OCI-LY7 (cell line): ENCODE results near the gene XKR7. TPM values are rescaled to one million over a fixed set of nuclear protein-coding genes. Genes with fewer than 3 reads are reported as not detected.

ENCODE experiments used
- BruUV-seq: library from RNA; stranded (reverse); fragments of 400-500 nt; replicated peaks from 2 replicates; lab custom pipeline; 2021; lab: Mats Ljungman, UMichigan
- CTCF ChIA-PET: fragments of 300-600 bp; sonication (Branson Sonifier 250); formaldehyde crosslinking; loops from one replicate; lab custom pipeline; 2022; ENCODE audit warnings: antibody characterized with exemption; ENCODE audit not compliant: unreplicated experiment; lab: Charles Lee
- POLR2A ChIA-PET: fragments of 300-600 bp; sonication (Branson Sonifier 250); formaldehyde crosslinking; loops from one replicate; lab custom pipeline; 2022; ENCODE audit warnings: antibody characterized with exemption; lab: Charles Lee
- DNase-seq: peaks from one replicate; pipeline ENCODE4 v3.0.0-alpha.2; 2015; ENCODE audit warnings: low spot score
- H2AFZ ChIP-seq: fragments of 200-600 bp; sonication (generic), shearing (Covaris generic); 2 replicates; pipeline ENCODE4 v1.6.1; 2014; ENCODE audit warnings: mild to moderate bottlenecking, antibody characterized with exemption, low read length, moderate library complexity
- H3K27ac ChIP-seq: fragments of 200-600 bp; sonication (generic); 2 replicates; pipeline ENCODE4 v1.5.1; 2014; ENCODE audit warnings: mixed run types, low read depth, mild to moderate bottlenecking, moderate library complexity, low read length, inconsistent platforms; ENCODE audit not compliant: poor library complexity, severe bottlenecking
- H3K36me3 ChIP-seq: fragments of 200-600 bp; sonication (generic); 2 replicates; pipeline ENCODE4 v1.6.1; 2014; ENCODE audit warnings: mild to moderate bottlenecking, antibody characterized with exemption, low read length, moderate library complexity, mixed read lengths; ENCODE audit not compliant: insufficient read depth
- H3K4me1 ChIP-seq: fragments of 200-600 bp; sonication (generic); 2 replicates; pipeline ENCODE4 v1.5.1; 2014; ENCODE audit warnings: mild to moderate bottlenecking, low read length; ENCODE audit not compliant: insufficient read depth, poor library complexity, severe bottlenecking
- H3K4me2 ChIP-seq: fragments of 200-600 bp; sonication (generic); 2 replicates; pipeline ENCODE4 v1.6.1; 2014; ENCODE audit warnings: mild to moderate bottlenecking, low read length
- H3K4me3 ChIP-seq: fragments of 200-600 bp; sonication (generic); 2 replicates; pipeline ENCODE4 v1.5.1; 2014; ENCODE audit warnings: mild to moderate bottlenecking, low read depth, low read length; ENCODE audit not compliant: poor library complexity, severe bottlenecking
- H3K79me2 ChIP-seq: fragments of 200-600 bp; sonication (generic); 2 replicates; pipeline ENCODE4 v1.6.1; 2016; ENCODE audit warnings: low read depth, mild to moderate bottlenecking, low read length, moderate library complexity, mixed read lengths; ENCODE audit not compliant: insufficient read depth
- H3K9me2 ChIP-seq: fragments of 200-600 bp; sonication (generic); 2 replicates; pipeline ENCODE4 v1.6.1; 2016; ENCODE audit warnings: mild to moderate bottlenecking, low read length, mixed read lengths; ENCODE audit not compliant: insufficient read depth
- H3K9me3 ChIP-seq: fragments of 200-600 bp; sonication (generic); 2 replicates; pipeline ENCODE4 v1.6.1; 2014; ENCODE audit warnings: mild to moderate bottlenecking, mixed run types, low read length, mixed read lengths
- H4K20me1 ChIP-seq: fragments of 200-600 bp; sonication (generic); 2 replicates; pipeline ENCODE4 v1.6.1; 2014; ENCODE audit warnings: mild to moderate bottlenecking, antibody characterized with exemption, low read length, moderate library complexity, mixed read lengths; ENCODE audit not compliant: insufficient read depth
- CTCF ChIP-seq: fragments of 200-600 bp; sonication (generic); conservative IDR thresholded peaks from 2 replicates; pipeline ENCODE4 v1.5.1; 2014; ENCODE audit warnings: mild to moderate bottlenecking, antibody characterized with exemption, low read length, moderate library complexity, mixed read lengths
- EZH2phosphoT487 ChIP-seq: fragments of 200-600 bp; sonication (generic); IDR thresholded peaks from 2 replicates; pipeline ENCODE4 v1.6.1; 2018; ENCODE audit warnings: low read depth, borderline replicate concordance, mild to moderate bottlenecking, mixed run types, antibody characterized with exemption, low read length, moderate library complexity, mixed read lengths
- intact Hi-C: fragments of 100-400 bp; cut with micrococcal nuclease; formaldehyde crosslinking; loops from one replicate; pipeline ENCODE4 v1.10.0; 2022; ENCODE audit not compliant: unreplicated experiment
- total RNA-seq, 2 experiments: library from RNA; depleted of rRNA in 1 of 2; stranded (reverse); fragments of >200 nt in 1 of 2; shearing (Covaris generic) in 1 of 2; gene quantifications; 2 replicates each; pipeline ENCODE4 v1.2.3, GENCODE V29; 2014 to 2022

The XKR7 gene
- total RNA-seq, 2 experiments from 2014 or later: not detected

GRCh38 chr20:31948008-31948407, 19.9 kb upstream of the XKR7 start:
- Histone ChIP-seq H3K9me2 (no peaks in the 10 kb centered on the region), H3K79me2 (peaks cover 23% of the 10 kb centered on the region), H3K4me3 (no peak overlapping the region), H3K27ac (no peak overlapping the region), H3K9me3 (peaks cover 13% of the 10 kb centered on the region), H3K36me3 (peaks cover 76% of the 10 kb centered on the region), H4K20me1 (0 out of 2 replicates have a peak, but pooled peaks cover 9% of the 10 kb centered on the region), H3K4me1 (peaks cover 13% of the 10 kb centered on the region), H2AFZ (no peak overlapping the region), H3K4me2 (no peak overlapping the region)
- intact Hi-C loops: no loop called here
- BruUV-seq: no TSS peak
- POLR2A ChIA-PET: no interaction called here
- peak; percentile 39 for DNase-seq
- TF ChIP-seq CTCF: no peak
- TF ChIP-seq EZH2phosphoT487: no peak
- CTCF ChIA-PET: no interaction called here

- peak overlapping the region; percentile 79 for H3K4me3 ChIP-seq
- ChIA-PET POLR2A (interaction anchor here (0.5 kb wide), 1 partner anchor 28 kb away, joined by 4 read pairs; no protein-coding TSS in a partner anchor), CTCF (interaction anchor here (2.5 kb wide), 1 partner anchor 67 kb away, joined by 7 read pairs; no protein-coding TSS in a partner anchor)
- DNase-seq: no peak
- intact Hi-C loops: loop anchor here (5.0 kb wide), 1 partner anchor 157 kb away; the partner anchor contains the start of gene TM9SF4
- H4K20me1 ChIP-seq: 0 out of 2 replicates have a peak, but pooled peaks cover 9% of the 10 kb centered on the region
- no peak for TF ChIP-seq CTCF
- TF ChIP-seq EZH2phosphoT487: no peak
- peaks cover 13% of the 10 kb centered on the region for H3K9me3 ChIP-seq
- peaks cover 23% of the 10 kb centered on the region for H3K79me2 ChIP-seq
- H3K27ac ChIP-seq: no peak overlapping the region
- no peak overlapping the region for H2AFZ ChIP-seq
- peaks cover 13% of the 10 kb centered on the region for H3K4me1 ChIP-seq
- peak overlapping the region; percentile 85 for H3K4me2 ChIP-seq
- peaks cover 55% of the 10 kb centered on the region for H3K36me3 ChIP-seq
- no TSS peak for BruUV-seq
- H3K9me2 ChIP-seq: no peaks in the 10 kb centered on the region
Measured at GRCh38 chr20:31949877-31950646, 17.9 kb upstream of the XKR7 start.

- Histone ChIP-seq H3K27ac (peak overlapping the region; percentile 62), H3K4me3 (peak overlapping the region; percentile 79), H3K9me3 (peaks cover 13% of the 10 kb centered on the region), H4K20me1 (0 out of 2 replicates have a peak, but pooled peaks cover 9% of the 10 kb centered on the region), H3K36me3 (peaks cover 44% of the 10 kb centered on the region), H3K4me2 (peak overlapping the region; percentile 85), H2AFZ (peak overlapping the region; percentile 40; the same call in 1 of the 2 replicates), H3K79me2 (peaks cover 23% of the 10 kb centered on the region), H3K9me2 (no peaks in the 10 kb centered on the region), H3K4me1 (peaks cover 13% of the 10 kb centered on the region)
- no peak for TF ChIP-seq EZH2phosphoT487
- TF ChIP-seq CTCF: no peak
- no peak for DNase-seq
- intact Hi-C loops: loop anchor here (5.0 kb wide), 1 partner anchor 156 kb away; the partner anchor contains the start of gene TM9SF4
- ChIA-PET CTCF (interaction anchor here (0.9 to 2.5 kb wide), 2 partner anchors 66 to 97 kb away, joined by 4 to 7 read pairs; no protein-coding TSS in a partner anchor), POLR2A (interaction anchor here (0.9 to 1.6 kb wide), 2 partner anchors 71 to 91 kb away, joined by 3 to 4 read pairs; no protein-coding TSS in a partner anchor)
- no TSS peak for BruUV-seq
Measured at GRCh38 chr20:31951203-31951529, 16.8 kb upstream of the XKR7 start.
